ENCODE results near the gene BCL2.

DNA sequence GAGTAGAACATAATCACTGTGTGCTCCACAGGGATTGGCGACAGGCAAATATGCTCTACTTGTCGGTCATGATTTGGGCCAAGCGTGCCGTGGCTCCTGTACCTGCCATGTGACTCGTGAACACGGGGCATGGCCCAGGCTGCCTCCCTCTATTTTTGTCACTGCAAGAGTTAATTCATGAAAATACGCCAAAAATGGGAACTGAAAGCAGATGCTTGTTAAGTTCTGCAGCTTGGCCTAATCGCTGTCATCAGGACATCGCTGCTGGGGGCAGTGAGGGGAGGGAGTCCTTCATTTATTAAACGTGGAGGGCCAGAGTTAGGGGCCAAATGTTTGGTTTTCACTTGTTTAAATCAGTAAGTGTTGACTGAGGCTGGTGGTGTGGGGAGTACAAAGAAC is 177.8 kb downstream of the BCL2 start:
- TF ChIP-seq, protein P1, sequence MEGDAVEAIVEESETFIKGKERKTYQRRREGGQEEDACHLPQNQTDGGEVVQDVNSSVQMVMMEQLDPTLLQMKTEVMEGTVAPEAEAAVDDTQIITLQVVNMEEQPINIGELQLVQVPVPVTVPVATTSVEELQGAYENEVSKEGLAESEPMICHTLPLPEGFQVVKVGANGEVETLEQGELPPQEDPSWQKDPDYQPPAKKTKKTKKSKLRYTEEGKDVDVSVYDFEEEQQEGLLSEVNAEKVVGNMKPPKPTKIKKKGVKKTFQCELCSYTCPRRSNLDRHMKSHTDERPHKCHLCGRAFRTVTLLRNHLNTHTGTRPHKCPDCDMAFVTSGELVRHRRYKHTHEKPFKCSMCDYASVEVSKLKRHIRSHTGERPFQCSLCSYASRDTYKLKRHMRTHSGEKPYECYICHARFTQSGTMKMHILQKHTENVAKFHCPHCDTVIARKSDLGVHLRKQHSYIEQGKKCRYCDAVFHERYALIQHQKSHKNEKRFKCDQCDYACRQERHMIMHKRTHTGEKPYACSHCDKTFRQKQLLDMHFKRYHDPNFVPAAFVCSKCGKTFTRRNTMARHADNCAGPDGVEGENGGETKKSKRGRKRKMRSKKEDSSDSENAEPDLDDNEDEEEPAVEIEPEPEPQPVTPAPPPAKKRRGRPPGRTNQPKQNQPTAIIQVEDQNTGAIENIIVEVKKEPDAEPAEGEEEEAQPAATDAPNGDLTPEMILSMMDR (IDR thresholded peaks at IDR 0.05), result no peak
- TF ChIP-seq POLR2AphosphoS5 (IDR thresholded peaks at IDR 0.05; ENCODE audit: insufficient read depth in 1 of 2, low read depth in 1 of 2) (no peak), POLR2A (IDR thresholded peaks at IDR 0.05) (no peak)
